ENCODE data around the gene TEX261.

The TEX261 gene

GRCh38 chr2:70937866-70938585 is 56.6 kb downstream of the TEX261 start:
- Histone ChIP-seq H3K4me3 (ENCODE audit: low read length) (no peak overlapping the region), H3K9ac (ENCODE audit: low read depth, low read length) (no peak overlapping the region), H3K27ac (ENCODE audit: low read length) (no peak overlapping the region), H3K4me1 (ENCODE audit: insufficient read depth, low read length) (peaks cover 15% of the 10 kb centered on the region), H3K36me3 (ENCODE audit: insufficient read depth, low read depth, low read length) (no peaks in the 10 kb centered on the region), H3K27me3 (ENCODE audit: insufficient read depth, low read length) (peaks cover 81% of the 10 kb centered on the region), H3K9me3 (ENCODE audit: insufficient read depth, low read depth, low read length) (no peaks in the 10 kb centered on the region)

- Histone ChIP-seq H3K4me3 (ENCODE audit: low read length) (no peak overlapping the region), H3K36me3 (ENCODE audit: insufficient read depth, low read depth, low read length) (no peaks in the 10 kb centered on the region), H3K27ac (ENCODE audit: low read length) (no peak overlapping the region), H3K4me1 (ENCODE audit: insufficient read depth, low read length) (peaks cover 12% of the 10 kb centered on the region), H3K27me3 (ENCODE audit: insufficient read depth, low read length) (peaks cover 73% of the 10 kb centered on the region), H3K9me3 (ENCODE audit: insufficient read depth, low read depth, low read length) (no peaks in the 10 kb centered on the region), H3K9ac (ENCODE audit: low read depth, low read length) (no peak overlapping the region)
These were observed 57.5 kb downstream of the TEX261 start for GRCh38 chr2:70936979-70937811.

GRCh38 chr2:70936165-70936978 is 58.3 kb downstream of the TEX261 start:
- Histone ChIP-seq H3K9me3 (ENCODE audit: insufficient read depth, low read depth, low read length) (no peaks in the 10 kb centered on the region), H3K4me1 (ENCODE audit: insufficient read depth, low read length) (peaks cover 12% of the 10 kb centered on the region), H3K27me3 (ENCODE audit: insufficient read depth, low read length) (peaks cover 67% of the 10 kb centered on the region), H3K36me3 (ENCODE audit: insufficient read depth, low read depth, low read length) (no peaks in the 10 kb centered on the region), H3K27ac (ENCODE audit: low read length) (no peak overlapping the region), H3K9ac (ENCODE audit: low read depth, low read length) (no peak overlapping the region), H3K4me3 (ENCODE audit: low read length) (no peak overlapping the region)

Measured in iPS-20b (cell line).